NCI-H2196 (cell line): ENCODE data around the gene WIF1.

Source experiments
- DNase-seq: peaks from one replicate; lab custom pipeline; 2025; ENCODE audit not compliant: unreplicated experiment; lab: John Stamatoyannopoulos, UW

Gene WIF1

DNA sequence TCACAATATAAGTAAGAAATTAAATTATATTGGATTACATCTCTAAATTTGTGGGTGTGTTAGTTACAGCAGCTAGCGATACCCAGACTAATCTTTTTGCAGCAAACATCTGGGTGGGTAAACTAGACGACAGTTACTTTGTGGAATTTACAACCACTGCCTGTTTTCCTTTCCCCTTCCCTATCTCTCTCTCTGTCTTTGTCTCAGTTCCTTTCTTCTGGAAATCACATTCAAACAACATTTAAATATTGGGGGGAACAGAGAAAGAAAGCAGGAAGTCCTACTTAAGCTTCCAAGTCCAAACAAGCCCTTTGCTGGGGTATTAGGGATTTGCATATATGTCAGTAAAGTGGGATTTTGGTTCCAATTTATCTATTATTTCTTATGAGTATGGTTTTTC is 97.6 kb downstream of the WIF1 start:
- DNase-seq, result no peak

- DNase-seq, result no peak
Observed at GRCh38 chr12:65022960-65023359, 98.1 kb downstream of the WIF1 start.

- DNase-seq, result no peak
Observed at GRCh38 chr12:65022421-65022820, 98.7 kb downstream of the WIF1 start.

- DNase-seq, result no peak
Observed at GRCh38 chr12:65019696-65020234, 101.3 kb downstream of the WIF1 start.

DNA sequence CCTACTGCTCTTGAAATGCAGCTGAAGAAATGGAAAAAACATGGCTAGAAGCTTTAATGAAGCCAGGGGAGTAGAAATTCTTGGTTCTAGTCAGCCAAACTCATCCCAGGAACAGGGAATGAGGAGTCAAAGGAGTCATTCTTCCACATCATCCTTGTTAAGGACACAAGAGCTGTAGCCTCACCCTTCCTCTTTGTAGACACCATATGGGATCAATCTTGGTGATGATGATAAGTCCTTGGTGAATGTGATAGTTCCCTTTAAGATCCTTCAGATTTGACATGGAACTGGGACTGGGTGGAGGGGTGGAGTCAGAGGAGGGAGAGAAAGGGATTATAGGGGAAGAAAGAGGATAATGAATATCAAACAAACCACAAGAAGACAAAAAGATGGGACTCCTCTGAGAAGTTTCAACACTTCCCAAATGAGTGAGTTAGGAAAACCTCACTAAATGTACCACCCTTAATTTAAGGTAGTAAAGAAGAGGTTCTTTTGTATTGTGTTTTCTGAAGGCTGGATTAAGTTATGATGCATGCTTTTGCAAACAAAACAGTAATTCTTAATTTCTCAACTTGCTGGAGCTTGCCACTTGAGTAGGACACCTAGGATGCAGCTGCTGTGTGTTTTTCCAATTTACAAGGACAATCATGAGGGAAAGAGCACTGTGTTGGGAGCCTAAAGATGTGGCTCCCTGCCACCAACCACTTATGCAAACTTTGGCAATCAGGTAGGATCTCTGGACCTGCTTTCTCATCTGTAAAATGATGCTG is 104.0 kb downstream of the WIF1 start:
- no peak for DNase-seq

DNA sequence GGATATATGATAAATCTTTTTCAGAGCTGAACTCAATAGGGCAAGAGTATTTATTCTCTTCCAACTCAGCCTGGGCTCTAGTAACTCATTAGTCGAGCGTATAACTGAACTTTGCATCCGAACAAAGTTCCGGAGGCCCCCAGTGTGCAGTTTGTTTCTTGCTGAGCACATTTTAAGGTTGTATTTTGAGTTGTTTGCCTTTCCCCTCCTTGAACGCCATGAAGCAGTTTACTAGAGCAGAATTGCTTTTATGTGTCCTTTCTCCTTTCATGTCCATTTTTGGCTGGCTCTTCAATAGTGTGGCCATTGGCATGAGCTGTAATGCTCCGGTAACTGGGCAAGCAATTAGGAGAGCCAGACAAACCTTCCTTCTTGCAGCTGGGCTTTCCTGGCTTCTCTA is 105.3 kb downstream of the WIF1 start:
- no peak for DNase-seq

GRCh38 chr12:65014504-65015271 is 106.4 kb downstream of the WIF1 start:
- DNase-seq, result no peak

GRCh38 chr12:65010437-65010836 is 110.7 kb downstream of the WIF1 start:
- DNase-seq, result no peak

DNA sequence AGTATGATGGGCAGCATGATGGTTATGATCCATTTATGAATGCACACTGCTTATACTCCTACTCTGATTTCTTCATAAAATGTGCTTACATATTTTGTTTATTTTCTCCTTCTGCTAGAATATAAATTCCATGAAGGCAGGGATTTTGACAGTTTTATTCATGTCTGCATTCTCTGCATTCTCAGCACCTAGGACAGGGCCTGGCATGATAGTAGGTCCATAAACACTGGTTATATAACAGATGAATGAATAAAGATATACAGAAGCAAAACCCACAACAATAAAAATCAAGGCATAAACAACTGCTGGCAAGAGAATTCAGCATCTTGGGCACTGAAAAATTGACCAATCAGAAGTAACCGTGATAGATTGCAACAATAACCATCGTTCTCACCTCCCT is 115.4 kb downstream of the WIF1 start:
- no peak for DNase-seq

- DNase-seq, result no peak
Observed at GRCh38 chr12:65004270-65004669, 116.8 kb downstream of the WIF1 start.
